Activated T-cell treated with anti-CD3 and anti-CD28 coated beads, Interleukin-2, amount 50 U/mL, for 24 hours (primary cell): Measurements from ENCODE around the gene ABCA10.

ENCODE experiments used
- DNase-seq: peaks from one replicate; pipeline ENCODE4 v3.0.0-alpha.2; 2020
- H3K27ac Mint-ChIP-seq: 2 replicates; pipeline ENCODE4 v1.8.0; 2020; ENCODE audit warnings: mild to moderate bottlenecking, mixed read lengths
- H3K27me3 Mint-ChIP-seq: 2 replicates; pipeline ENCODE4 v1.8.0; 2020; ENCODE audit warnings: mixed read lengths
- H3K36me3 Mint-ChIP-seq: 2 replicates; pipeline ENCODE4 v1.8.0; 2020; ENCODE audit warnings: low read depth, mixed read lengths
- H3K4me1 Mint-ChIP-seq: 2 replicates; pipeline ENCODE4 v1.8.0; 2020; ENCODE audit warnings: low read depth, mixed read lengths
- H3K4me3 Mint-ChIP-seq: 2 replicates; pipeline ENCODE4 v1.8.0; 2020; ENCODE audit warnings: mild to moderate bottlenecking, moderate library complexity, mixed read lengths
- H3K9me3 Mint-ChIP-seq: 2 replicates; pipeline ENCODE4 v1.8.0; 2020; ENCODE audit warnings: mixed read lengths

ABCA10 gene

GRCh38 chr17:69239611-69240600, 11.3 kb upstream of the ABCA10 start:
- Mint-ChIP-seq H3K36me3 (peaks cover 30% of the 10 kb centered on the region), H3K4me1 (no peaks in the 10 kb centered on the region), H3K4me3 (no peak overlapping the region), H3K27ac (no peak overlapping the region), H3K9me3 (no peaks in the 10 kb centered on the region), H3K27me3 (no peaks in the 10 kb centered on the region)
- no peak for DNase-seq

GRCh38 chr17:69236946-69237345, 8.3 kb upstream of the ABCA10 start:
- peaks cover 11% of the 10 kb centered on the region for H3K9me3 Mint-ChIP-seq
- no peaks in the 10 kb centered on the region for H3K27me3 Mint-ChIP-seq
- H3K4me3 Mint-ChIP-seq: no peak overlapping the region
- no peaks in the 10 kb centered on the region for H3K4me1 Mint-ChIP-seq
- no peak for DNase-seq
- no peak overlapping the region for H3K27ac Mint-ChIP-seq
- peaks cover 21% of the 10 kb centered on the region for H3K36me3 Mint-ChIP-seq

GRCh38 chr17:69236464-69236863, 7.8 kb upstream of the ABCA10 start:
- H3K36me3 Mint-ChIP-seq: peaks cover 21% of the 10 kb centered on the region
- no peaks in the 10 kb centered on the region for H3K27me3 Mint-ChIP-seq
- no peak for DNase-seq
- no peak overlapping the region for H3K4me3 Mint-ChIP-seq
- no peak overlapping the region for H3K27ac Mint-ChIP-seq
- H3K4me1 Mint-ChIP-seq: no peaks in the 10 kb centered on the region
- H3K9me3 Mint-ChIP-seq: peaks cover 13% of the 10 kb centered on the region

GRCh38 chr17:69235338-69236058, 6.9 kb upstream of the ABCA10 start:
- Mint-ChIP-seq H3K4me3 (no peak overlapping the region), H3K4me1 (no peaks in the 10 kb centered on the region), H3K27me3 (no peaks in the 10 kb centered on the region), H3K9me3 (peaks cover 21% of the 10 kb centered on the region), H3K36me3 (peaks cover 14% of the 10 kb centered on the region), H3K27ac (no peak overlapping the region)
- DNase-seq: peak; percentile 46

- Mint-ChIP-seq H3K4me1 (peaks cover under 1% of the 10 kb centered on the region), H3K27ac (no peak overlapping the region), H3K27me3 (no peaks in the 10 kb centered on the region), H3K9me3 (peaks cover 21% of the 10 kb centered on the region), H3K36me3 (peaks cover 6% of the 10 kb centered on the region), H3K4me3 (no peak overlapping the region)
- no peak for DNase-seq
These were observed 4.0 kb upstream of the ABCA10 start for GRCh38 chr17:69232650-69233049.

- no peak overlapping the region for H3K27ac Mint-ChIP-seq
- H3K4me1 Mint-ChIP-seq: peaks cover 2% of the 10 kb centered on the region
- peaks cover 6% of the 10 kb centered on the region for H3K36me3 Mint-ChIP-seq
- no peak overlapping the region for H3K4me3 Mint-ChIP-seq
- no peak for DNase-seq
- H3K9me3 Mint-ChIP-seq: peaks cover 21% of the 10 kb centered on the region
- no peaks in the 10 kb centered on the region for H3K27me3 Mint-ChIP-seq
These were observed 2.9 kb upstream of the ABCA10 start for GRCh38 chr17:69231521-69231920.

GRCh38 chr17:69230939-69231338, 2.3 kb upstream of the ABCA10 start:
- no peak overlapping the region for H3K4me3 Mint-ChIP-seq
- H3K27me3 Mint-ChIP-seq: no peaks in the 10 kb centered on the region
- H3K27ac Mint-ChIP-seq: no peak overlapping the region

GRCh38 chr17:69228018-69228417, 606 bp downstream of the ABCA10 start:
- H3K4me1 Mint-ChIP-seq: peaks cover 11% of the 10 kb centered on the region
- no peaks in the 10 kb centered on the region for H3K36me3 Mint-ChIP-seq
- no peak for DNase-seq
- H3K9me3 Mint-ChIP-seq: peaks cover 16% of the 10 kb centered on the region
- H3K4me3 Mint-ChIP-seq: no peak overlapping the region
- H3K27me3 Mint-ChIP-seq: no peaks in the 10 kb centered on the region
- no peak overlapping the region for H3K27ac Mint-ChIP-seq

More at GRCh38 chr17:69230939-69231338, 2.3 kb upstream of the ABCA10 start:
- peaks cover 2% of the 10 kb centered on the region for H3K4me1 Mint-ChIP-seq
- H3K9me3 Mint-ChIP-seq: peaks cover 21% of the 10 kb centered on the region
- H3K36me3 Mint-ChIP-seq: peaks cover 6% of the 10 kb centered on the region
- DNase-seq: no peak

GRCh38 chr17:69227541-69227940, 1.1 kb downstream of the ABCA10 start:
- no peak for DNase-seq
- no peak overlapping the region for H3K27ac Mint-ChIP-seq
- peaks cover 11% of the 10 kb centered on the region for H3K9me3 Mint-ChIP-seq
- peaks cover 12% of the 10 kb centered on the region for H3K4me1 Mint-ChIP-seq
- no peak overlapping the region for H3K4me3 Mint-ChIP-seq
- H3K36me3 Mint-ChIP-seq: no peaks in the 10 kb centered on the region
- no peaks in the 10 kb centered on the region for H3K27me3 Mint-ChIP-seq

GRCh38 chr17:69223809-69224208, 4.8 kb downstream of the ABCA10 start:
- Mint-ChIP-seq H3K27me3 (no peaks in the 10 kb centered on the region), H3K9me3 (no peaks in the 10 kb centered on the region), H3K4me3 (no peak overlapping the region), H3K36me3 (no peaks in the 10 kb centered on the region), H3K27ac (no peak overlapping the region), H3K4me1 (peaks cover 12% of the 10 kb centered on the region)
- no peak for DNase-seq

GRCh38 chr17:69222707-69223258, 5.8 kb downstream of the ABCA10 start:
- no peak for DNase-seq
- Mint-ChIP-seq H3K27me3 (no peaks in the 10 kb centered on the region), H3K36me3 (no peaks in the 10 kb centered on the region), H3K4me1 (peaks cover 12% of the 10 kb centered on the region), H3K4me3 (no peak overlapping the region), H3K9me3 (no peaks in the 10 kb centered on the region), H3K27ac (no peak overlapping the region)

- Mint-ChIP-seq H3K27me3 (no peaks in the 10 kb centered on the region), H3K4me3 (no peak overlapping the region), H3K36me3 (no peaks in the 10 kb centered on the region), H3K9me3 (no peaks in the 10 kb centered on the region), H3K27ac (no peak overlapping the region), H3K4me1 (peaks cover 10% of the 10 kb centered on the region)
- no peak for DNase-seq
These were observed 8.5 kb downstream of the ABCA10 start for GRCh38 chr17:69220098-69220497.

GRCh38 chr17:69218986-69219385, 9.6 kb downstream of the ABCA10 start:
- no peak overlapping the region for H3K4me3 Mint-ChIP-seq

GRCh38 chr17:69213059-69213813, 15.4 kb downstream of the ABCA10 start:
- peaks cover 2% of the 10 kb centered on the region for H3K9me3 Mint-ChIP-seq
- no peak overlapping the region for H3K27ac Mint-ChIP-seq
- no peaks in the 10 kb centered on the region for H3K27me3 Mint-ChIP-seq
- H3K4me3 Mint-ChIP-seq: no peak overlapping the region
- H3K4me1 Mint-ChIP-seq: no peaks in the 10 kb centered on the region
- peaks cover 4% of the 10 kb centered on the region for H3K36me3 Mint-ChIP-seq
- DNase-seq: no peak

More at GRCh38 chr17:69218986-69219385, 9.6 kb downstream of the ABCA10 start:
- DNase-seq: no peak
- Mint-ChIP-seq H3K4me1 (peaks cover 8% of the 10 kb centered on the region), H3K9me3 (no peaks in the 10 kb centered on the region), H3K27ac (no peak overlapping the region), H3K36me3 (no peaks in the 10 kb centered on the region), H3K27me3 (no peaks in the 10 kb centered on the region)
